Mesendoderm (in vitro differentiated cells): ENCODE data around the gene GSTA4.
A peak's percentile ranks its signal among the peaks of the same experiment; 100 is the strongest.

ENCODE experiments used
- DNase-seq: peaks from one replicate; pipeline ENCODE4 v3.0.0; 2013
- H2AK5ac ChIP-seq: 2 replicates; pipeline ENCODE4 v1.6.1; 2013; ENCODE audit warnings: low read length, inconsistent platforms
- H2BK120ac ChIP-seq: 2 replicates; pipeline ENCODE4 v1.6.1; 2013; ENCODE audit warnings: low read depth, mild to moderate bottlenecking, low read length, moderate library complexity, mixed read lengths
- H2BK15ac ChIP-seq: replicated peaks from 2 replicates; pipeline ENCODE4 v1.6.1; 2013; ENCODE audit warnings: low read depth, mild to moderate bottlenecking, moderate library complexity
- H2BK5ac ChIP-seq: 2 replicates; pipeline ENCODE4 v1.6.1; 2013; ENCODE audit warnings: low read length, inconsistent platforms
- H3K18ac ChIP-seq: 2 replicates; pipeline ENCODE4 v1.6.1; 2013; ENCODE audit warnings: mild to moderate bottlenecking, low read length, mixed read lengths
- H3K23ac ChIP-seq: one replicate; pipeline ENCODE4 v1.6.1; 2013; ENCODE audit warnings: low read length
- H3K27ac ChIP-seq: 2 replicates; pipeline ENCODE4 v1.5.1; 2013; ENCODE audit warnings: low read depth, mild to moderate bottlenecking, inconsistent platforms, low read length, moderate library complexity
- H3K27me3 ChIP-seq: 2 replicates; pipeline ENCODE4 v1.6.1; 2013; ENCODE audit warnings: low read length, control low read depth, mild to moderate bottlenecking, inconsistent platforms; ENCODE audit not compliant: insufficient read depth, poor library complexity
- H3K36me3 ChIP-seq: 2 replicates; pipeline ENCODE4 v1.6.1; 2013; ENCODE audit warnings: low read length, inconsistent platforms; ENCODE audit not compliant: control insufficient read depth, insufficient read depth
- H3K4ac ChIP-seq: one replicate; pipeline ENCODE4 v1.6.1; 2013; ENCODE audit warnings: low read depth, mild to moderate bottlenecking, low read length, moderate library complexity
- H3K4me1 ChIP-seq: 2 replicates; pipeline ENCODE4 v1.6.1; 2013; ENCODE audit warnings: low read depth, low read length, inconsistent platforms; ENCODE audit not compliant: control insufficient read depth
- H3K4me2 ChIP-seq: 2 replicates; pipeline ENCODE4 v1.6.1; 2013; ENCODE audit warnings: low read length
- H3K4me3 ChIP-seq: 2 replicates; pipeline ENCODE4 v1.5.1; 2013; ENCODE audit warnings: mild to moderate bottlenecking, low read length
- H3K56ac ChIP-seq: one replicate; pipeline ENCODE4 v1.6.1; 2013; ENCODE audit warnings: low read length
- H3K79me1 ChIP-seq: 2 replicates; pipeline ENCODE4 v1.6.1; 2013; ENCODE audit warnings: low read length, inconsistent platforms
- H3K79me2 ChIP-seq: 2 replicates; pipeline ENCODE4 v1.6.1; 2013; ENCODE audit warnings: mild to moderate bottlenecking, low read length; ENCODE audit not compliant: control insufficient read depth, insufficient read depth
- H3K9ac ChIP-seq: 2 replicates; pipeline ENCODE4 v1.6.1; 2013; ENCODE audit warnings: low read length, inconsistent platforms
- H4K5ac ChIP-seq: one replicate; pipeline ENCODE4 v1.6.1; 2013; ENCODE audit warnings: low read length
- H4K8ac ChIP-seq: one replicate; pipeline ENCODE4 v1.6.1; 2013; ENCODE audit warnings: low read depth, mild to moderate bottlenecking, control low read depth, low read length, moderate library complexity
- WGBS: extraction: QIAGEN DNeasy Blood & Tissue Kit; methylation state at CpG from one replicate; pipeline ENCODE4 v1.1.7; 2013; ENCODE audit warnings: low lambda C conversion rate, missing lambda C conversion rate; ENCODE audit not compliant: insufficient coverage; ENCODE audit errors: extremely low coverage; 5-methylcytosine and 5-hydroxymethylcytosine counted together

GSTA4 gene

DNA sequence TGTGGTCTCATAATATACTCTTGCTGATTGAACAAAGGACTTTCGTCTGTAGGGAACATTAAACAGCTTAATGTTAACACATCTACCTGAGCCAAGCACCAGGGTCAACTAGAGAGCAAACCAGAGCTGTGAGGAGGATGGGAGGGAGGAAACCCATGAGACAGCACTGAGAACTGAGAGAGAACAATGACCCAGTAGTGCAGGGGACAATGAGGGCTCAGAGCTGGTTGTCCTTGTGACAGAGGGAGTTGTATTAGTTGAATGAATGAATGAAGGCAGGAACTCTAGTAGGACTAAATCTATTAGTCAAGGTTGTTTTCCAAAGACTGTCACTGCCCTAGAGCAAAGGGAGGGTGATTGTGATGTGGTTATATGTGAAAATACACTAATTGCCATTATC, 28.2 kb upstream of the GSTA4 start:
- H3K27me3 ChIP-seq: no peaks in the 10 kb centered on the region
- no peak overlapping the region for H2BK15ac ChIP-seq
- H2BK120ac ChIP-seq: no peak overlapping the region
- H3K36me3 ChIP-seq: no peaks in the 10 kb centered on the region
- WGBS: no CpG with 5 or more reads among the region's 1 CpG
- H4K8ac ChIP-seq: no peak overlapping the region
- no peak overlapping the region for H3K4me3 ChIP-seq
- no peak overlapping the region for H3K23ac ChIP-seq
- H3K4me1 ChIP-seq: no peaks in the 10 kb centered on the region
- H3K79me1 ChIP-seq: no peaks in the 10 kb centered on the region
- no peak overlapping the region for H2BK5ac ChIP-seq
- H3K4me2 ChIP-seq: no peak overlapping the region
- H3K18ac ChIP-seq: no peak overlapping the region
- H2AK5ac ChIP-seq: no peak overlapping the region
- no peak for DNase-seq
- no peak overlapping the region for H3K56ac ChIP-seq
- H3K4ac ChIP-seq: no peak overlapping the region
- H3K9ac ChIP-seq: no peak overlapping the region
- no peak overlapping the region for H3K27ac ChIP-seq
- no peak overlapping the region for H4K5ac ChIP-seq
- no peaks in the 10 kb centered on the region for H3K79me2 ChIP-seq

DNA sequence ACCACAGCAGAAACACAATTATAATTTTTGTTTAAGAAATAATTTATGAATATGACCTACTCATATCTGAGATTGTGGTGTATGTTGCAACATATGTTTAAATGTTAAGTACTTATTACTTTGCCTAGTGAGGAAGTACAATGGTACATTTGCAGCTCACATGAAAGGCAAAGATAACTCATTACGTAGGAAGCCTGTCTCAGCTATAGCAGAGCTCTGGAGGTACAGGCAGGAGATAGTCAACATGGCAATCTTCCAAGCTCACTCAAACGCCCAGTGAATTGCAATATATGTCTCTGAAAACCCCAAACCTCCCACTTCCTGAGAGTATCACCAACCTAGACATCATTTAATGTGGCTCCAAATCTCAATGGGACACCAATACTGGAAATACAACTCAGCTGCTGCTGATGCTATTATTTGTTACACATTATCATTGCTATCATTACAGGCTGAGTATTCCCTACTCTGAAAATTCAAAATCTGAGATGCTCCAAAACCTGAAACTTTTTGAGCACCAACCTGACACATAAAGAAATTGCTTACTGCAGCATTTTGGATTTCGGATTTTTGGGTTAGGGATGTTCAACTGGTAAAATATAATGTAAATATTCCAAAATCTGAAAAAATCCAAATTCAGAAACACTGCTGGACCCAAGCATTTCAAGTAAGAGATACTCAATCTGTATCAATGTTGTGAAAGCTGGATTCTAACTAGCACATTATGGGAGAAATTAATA, 25.1 kb upstream of the GSTA4 start:
- no peak overlapping the region for H3K27ac ChIP-seq
- no peak overlapping the region for H2BK15ac ChIP-seq
- no peak overlapping the region for H3K18ac ChIP-seq
- H3K27me3 ChIP-seq: no peaks in the 10 kb centered on the region
- H2BK120ac ChIP-seq: no peak overlapping the region
- DNase-seq: no peak
- H4K5ac ChIP-seq: no peak overlapping the region
- H4K8ac ChIP-seq: no peak overlapping the region
- H2BK5ac ChIP-seq: no peak overlapping the region
- WGBS: no CpG with 5 or more reads among the region's 3 CpGs
- no peak overlapping the region for H3K4ac ChIP-seq
- no peaks in the 10 kb centered on the region for H3K4me1 ChIP-seq
- H3K4me3 ChIP-seq: no peak overlapping the region
- H3K9ac ChIP-seq: no peak overlapping the region
- H3K79me1 ChIP-seq: no peaks in the 10 kb centered on the region
- H3K36me3 ChIP-seq: peaks cover 6% of the 10 kb centered on the region
- no peak overlapping the region for H3K23ac ChIP-seq
- H3K79me2 ChIP-seq: no peaks in the 10 kb centered on the region
- no peak overlapping the region for H2AK5ac ChIP-seq
- H3K4me2 ChIP-seq: no peak overlapping the region
- H3K56ac ChIP-seq: no peak overlapping the region

DNA sequence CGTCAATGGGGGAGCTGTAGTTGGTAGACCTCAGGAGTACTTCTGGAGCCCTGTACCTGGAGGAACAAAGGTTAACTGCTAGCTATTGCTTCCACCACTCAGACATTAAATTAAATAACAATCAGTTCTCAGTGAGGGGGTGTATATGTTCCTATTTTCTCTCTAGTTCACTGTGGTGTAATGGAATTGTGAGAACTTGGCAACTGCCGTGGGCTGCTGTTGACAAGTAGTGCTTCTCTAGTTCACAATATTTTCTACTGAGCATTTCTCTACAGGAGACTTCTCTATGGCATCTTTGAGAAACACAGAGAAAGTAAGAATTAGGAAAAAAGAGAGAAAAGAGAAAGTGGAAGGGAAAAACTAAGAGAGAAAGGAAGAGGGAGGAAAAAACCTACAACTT, 23.4 kb upstream of the GSTA4 start:
- H2BK120ac ChIP-seq: no peak overlapping the region
- no peak for DNase-seq
- H3K4me3 ChIP-seq: no peak overlapping the region
- H2BK15ac ChIP-seq: no peak overlapping the region
- no peak overlapping the region for H3K23ac ChIP-seq
- no peak overlapping the region for H3K4ac ChIP-seq
- no peak overlapping the region for H4K8ac ChIP-seq
- H3K56ac ChIP-seq: no peak overlapping the region
- no peak overlapping the region for H3K27ac ChIP-seq
- peaks cover 8% of the 10 kb centered on the region for H3K36me3 ChIP-seq
- H4K5ac ChIP-seq: no peak overlapping the region
- H3K9ac ChIP-seq: no peak overlapping the region
- no peaks in the 10 kb centered on the region for H3K27me3 ChIP-seq
- H2BK5ac ChIP-seq: no peak overlapping the region
- WGBS: no CpG with 5 or more reads among the region's 2 CpGs
- H3K79me2 ChIP-seq: no peaks in the 10 kb centered on the region
- H3K18ac ChIP-seq: no peak overlapping the region
- no peaks in the 10 kb centered on the region for H3K4me1 ChIP-seq
- no peaks in the 10 kb centered on the region for H3K79me1 ChIP-seq
- no peak overlapping the region for H3K4me2 ChIP-seq
- H2AK5ac ChIP-seq: no peak overlapping the region

DNA sequence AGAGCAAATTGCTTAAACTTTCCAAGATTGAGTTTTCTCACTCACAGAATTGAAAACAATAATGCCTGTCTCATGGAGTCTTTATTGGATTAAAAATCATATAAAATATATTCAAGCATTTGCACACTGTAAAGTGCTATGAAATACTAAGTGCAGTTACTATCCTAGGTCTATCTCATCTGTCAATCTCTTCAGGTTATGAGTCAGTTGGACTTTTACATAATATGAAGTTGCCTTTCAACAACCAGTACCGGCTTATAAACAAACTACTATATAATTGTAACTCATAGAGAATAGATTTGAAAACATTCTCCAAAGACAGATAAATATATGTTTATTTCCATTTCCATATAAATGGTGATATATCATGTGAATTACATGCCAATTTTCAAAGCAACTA, 20.4 kb upstream of the GSTA4 start:
- no peaks in the 10 kb centered on the region for H3K27me3 ChIP-seq
- no peak overlapping the region for H4K8ac ChIP-seq
- H2BK5ac ChIP-seq: no peak overlapping the region
- H2BK15ac ChIP-seq: no peak overlapping the region
- H4K5ac ChIP-seq: no peak overlapping the region
- no peak overlapping the region for H2BK120ac ChIP-seq
- H3K79me2 ChIP-seq: no peaks in the 10 kb centered on the region
- no CpG with 5 or more reads among the region's 1 CpG for WGBS
- H3K27ac ChIP-seq: no peak overlapping the region
- H3K4me3 ChIP-seq: no peak overlapping the region
- H3K9ac ChIP-seq: no peak overlapping the region
- no peak overlapping the region for H3K18ac ChIP-seq
- H3K23ac ChIP-seq: no peak overlapping the region
- no peak for DNase-seq
- no peak overlapping the region for H3K4ac ChIP-seq
- H3K79me1 ChIP-seq: no peaks in the 10 kb centered on the region
- no peak overlapping the region for H3K56ac ChIP-seq
- peaks cover 13% of the 10 kb centered on the region for H3K36me3 ChIP-seq
- H3K4me1 ChIP-seq: no peaks in the 10 kb centered on the region
- H3K4me2 ChIP-seq: no peak overlapping the region
- H2AK5ac ChIP-seq: no peak overlapping the region

DNA sequence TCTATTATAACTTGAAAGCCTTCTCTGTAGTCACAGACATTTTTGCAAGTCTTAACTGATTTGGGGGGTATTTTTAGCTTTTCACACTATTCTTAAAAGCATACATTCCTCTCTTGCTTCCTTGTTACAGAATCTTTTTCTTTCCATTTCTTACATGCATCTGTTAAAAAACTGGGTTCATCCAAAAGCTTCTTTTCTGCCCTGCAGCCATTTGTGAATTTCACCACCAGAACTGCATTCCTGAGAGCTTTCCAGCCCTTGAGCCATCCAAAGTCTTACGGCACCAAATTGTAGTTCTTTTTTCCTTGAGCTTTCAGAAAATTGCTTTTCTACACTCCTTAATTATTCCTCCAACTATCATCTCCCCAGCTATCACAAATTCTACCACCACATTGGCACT, 19.7 kb upstream of the GSTA4 start:
- no peak overlapping the region for H2BK5ac ChIP-seq
- no peak overlapping the region for H3K4me3 ChIP-seq
- no peak overlapping the region for H3K4ac ChIP-seq
- peaks cover 13% of the 10 kb centered on the region for H3K36me3 ChIP-seq
- no peak overlapping the region for H3K56ac ChIP-seq
- peak; percentile 46 for DNase-seq
- H3K27ac ChIP-seq: no peak overlapping the region
- no peaks in the 10 kb centered on the region for H3K79me2 ChIP-seq
- H3K9ac ChIP-seq: no peak overlapping the region
- no CpG with 5 or more reads among the region's 1 CpG for WGBS
- no peak overlapping the region for H3K18ac ChIP-seq
- H2BK15ac ChIP-seq: no peak overlapping the region
- H3K79me1 ChIP-seq: no peaks in the 10 kb centered on the region
- no peak overlapping the region for H4K5ac ChIP-seq
- no peak overlapping the region for H3K4me2 ChIP-seq
- H3K27me3 ChIP-seq: no peaks in the 10 kb centered on the region
- H3K23ac ChIP-seq: no peak overlapping the region
- no peak overlapping the region for H2BK120ac ChIP-seq
- no peaks in the 10 kb centered on the region for H3K4me1 ChIP-seq
- H4K8ac ChIP-seq: no peak overlapping the region
- H2AK5ac ChIP-seq: no peak overlapping the region

DNA sequence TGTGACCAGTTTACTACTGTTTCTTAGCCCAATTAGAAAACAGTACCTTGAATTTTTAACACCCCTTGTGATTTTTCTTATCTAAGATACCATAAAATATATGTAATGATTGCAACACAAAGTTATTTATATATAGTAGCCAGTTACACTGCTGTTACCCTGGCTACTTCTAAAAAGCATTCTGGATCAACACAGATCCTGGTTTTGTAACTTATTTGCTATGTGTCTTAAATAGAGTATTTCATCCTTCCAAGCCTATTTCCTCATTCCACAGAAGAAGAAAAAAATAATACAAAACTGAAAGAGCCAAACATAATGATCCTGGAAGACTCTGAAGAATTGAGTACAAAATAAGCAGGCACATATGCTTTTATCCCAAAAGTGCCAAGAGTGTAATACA, 19.0 kb upstream of the GSTA4 start:
- no peaks in the 10 kb centered on the region for H3K27me3 ChIP-seq
- H3K4me1 ChIP-seq: no peaks in the 10 kb centered on the region
- no peak overlapping the region for H2BK15ac ChIP-seq
- H2BK120ac ChIP-seq: no peak overlapping the region
- H3K79me1 ChIP-seq: no peaks in the 10 kb centered on the region
- no peak overlapping the region for H3K9ac ChIP-seq
- DNase-seq: no peak
- H3K56ac ChIP-seq: no peak overlapping the region
- peaks cover 15% of the 10 kb centered on the region for H3K36me3 ChIP-seq
- no peaks in the 10 kb centered on the region for H3K79me2 ChIP-seq
- H4K8ac ChIP-seq: no peak overlapping the region
- no peak overlapping the region for H4K5ac ChIP-seq
- no peak overlapping the region for H3K4me3 ChIP-seq
- no peak overlapping the region for H3K4me2 ChIP-seq
- H3K23ac ChIP-seq: no peak overlapping the region
- no peak overlapping the region for H2BK5ac ChIP-seq
- H3K18ac ChIP-seq: no peak overlapping the region
- no peak overlapping the region for H3K27ac ChIP-seq
- H3K4ac ChIP-seq: no peak overlapping the region
- H2AK5ac ChIP-seq: no peak overlapping the region
